K562 (cell line): Measurements from ENCODE around the gene SPATS2L.

ENCODE experiments used
- IRF2 ChIP-seq: sonication (generic); formaldehyde crosslinking; IDR thresholded peaks from 2 replicates; pipeline ENCODE4 v1.8.1; 2022; ENCODE audit warnings: mild to moderate bottlenecking, missing genetic modification reagents
- KLF16 ChIP-seq: IDR thresholded peaks from 2 replicates; pipeline ENCODE4 v1.6.1; 2016; ENCODE audit warnings: antibody characterized with exemption
- POLR2AphosphoS5 ChIP-seq: IDR thresholded peaks from 2 replicates; pipeline ENCODE4 v1.6.1; 2011; ENCODE audit warnings: mild to moderate bottlenecking, low read depth, low read length, moderate library complexity; ENCODE audit not compliant: control insufficient read depth, insufficient read depth
- SAP30 ChIP-seq: fragments of 200-600 bp; sonication (generic); IDR thresholded peaks from 2 replicates; pipeline ENCODE4 v1.6.1; 2012; ENCODE audit warnings: borderline replicate concordance, low read depth, mild to moderate bottlenecking, moderate library complexity, low read length, control low read depth, inconsistent platforms; ENCODE audit not compliant: insufficient read depth, poor library complexity, severe bottlenecking
- SREBF2 ChIP-seq: sonication (generic); formaldehyde crosslinking; IDR thresholded peaks from 2 replicates; pipeline ENCODE4 v1.4.0; 2020; ENCODE audit warnings: mild to moderate bottlenecking, missing genetic modification reagents
- TAF1 ChIP-seq: IDR thresholded peaks from 2 replicates; pipeline ENCODE4 v1.6.1; 2011; ENCODE audit warnings: mild to moderate bottlenecking, low read length, moderate library complexity; ENCODE audit not compliant: insufficient read depth, control insufficient read depth, severe bottlenecking; ENCODE audit errors: extremely low read depth
- TF ChIP-seq, protein P1 (sequence below), 3 experiments: IDR thresholded peaks in 2 of 3; conservative IDR thresholded peaks in 1 of 3; 2 replicates each; pipeline ENCODE4 v1.5.1; 2011 to 2012; ENCODE audit warnings: low read length in 3 of 3, mild to moderate bottlenecking in 3 of 3, control low read depth in 2 of 3, improper control_type of control experiment in 1 of 3, inconsistent platforms in 1 of 3, low read depth in 1 of 3, mixed read lengths in 1 of 3, moderate library complexity in 1 of 3; ENCODE audit not compliant: insufficient read depth in 2 of 3

GRCh38 chr2:200399046-200399445, 92.6 kb downstream of the SPATS2L start:
- no peak for TF ChIP-seq SREBF2 (CRISPR knock-in tag)
- TF ChIP-seq, protein P1, sequence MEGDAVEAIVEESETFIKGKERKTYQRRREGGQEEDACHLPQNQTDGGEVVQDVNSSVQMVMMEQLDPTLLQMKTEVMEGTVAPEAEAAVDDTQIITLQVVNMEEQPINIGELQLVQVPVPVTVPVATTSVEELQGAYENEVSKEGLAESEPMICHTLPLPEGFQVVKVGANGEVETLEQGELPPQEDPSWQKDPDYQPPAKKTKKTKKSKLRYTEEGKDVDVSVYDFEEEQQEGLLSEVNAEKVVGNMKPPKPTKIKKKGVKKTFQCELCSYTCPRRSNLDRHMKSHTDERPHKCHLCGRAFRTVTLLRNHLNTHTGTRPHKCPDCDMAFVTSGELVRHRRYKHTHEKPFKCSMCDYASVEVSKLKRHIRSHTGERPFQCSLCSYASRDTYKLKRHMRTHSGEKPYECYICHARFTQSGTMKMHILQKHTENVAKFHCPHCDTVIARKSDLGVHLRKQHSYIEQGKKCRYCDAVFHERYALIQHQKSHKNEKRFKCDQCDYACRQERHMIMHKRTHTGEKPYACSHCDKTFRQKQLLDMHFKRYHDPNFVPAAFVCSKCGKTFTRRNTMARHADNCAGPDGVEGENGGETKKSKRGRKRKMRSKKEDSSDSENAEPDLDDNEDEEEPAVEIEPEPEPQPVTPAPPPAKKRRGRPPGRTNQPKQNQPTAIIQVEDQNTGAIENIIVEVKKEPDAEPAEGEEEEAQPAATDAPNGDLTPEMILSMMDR (IDR thresholded peaks at IDR 0.05 in 2 of 3, conservative IDR thresholded peaks at IDR 0.05 in 1 of 3; ENCODE audit: insufficient read depth in 2 of 3, low read depth in 1 of 3, low read length in 3 of 3), result no peak
- TF ChIP-seq IRF2, result no peak
- no peak for TF ChIP-seq KLF16
- no peak for TF ChIP-seq SAP30
- TF ChIP-seq POLR2AphosphoS5, result no peak
- no peak for TF ChIP-seq TAF1
